DLD1 (cell line): ENCODE results near the gene UBE3D.
"Not testable (repeated sequence)": the region's sequence is repeated elsewhere in the genome, so short reads cannot be mapped to it uniquely, and the experiment has no call there.

Experiments used
- in situ Hi-C: cut with HindIII; loops from 2 replicates; pipeline ENCODE4 v1.10.0; 2017; ENCODE audit warnings: low sequenced_read_pairs

The UBE3D gene

DNA sequence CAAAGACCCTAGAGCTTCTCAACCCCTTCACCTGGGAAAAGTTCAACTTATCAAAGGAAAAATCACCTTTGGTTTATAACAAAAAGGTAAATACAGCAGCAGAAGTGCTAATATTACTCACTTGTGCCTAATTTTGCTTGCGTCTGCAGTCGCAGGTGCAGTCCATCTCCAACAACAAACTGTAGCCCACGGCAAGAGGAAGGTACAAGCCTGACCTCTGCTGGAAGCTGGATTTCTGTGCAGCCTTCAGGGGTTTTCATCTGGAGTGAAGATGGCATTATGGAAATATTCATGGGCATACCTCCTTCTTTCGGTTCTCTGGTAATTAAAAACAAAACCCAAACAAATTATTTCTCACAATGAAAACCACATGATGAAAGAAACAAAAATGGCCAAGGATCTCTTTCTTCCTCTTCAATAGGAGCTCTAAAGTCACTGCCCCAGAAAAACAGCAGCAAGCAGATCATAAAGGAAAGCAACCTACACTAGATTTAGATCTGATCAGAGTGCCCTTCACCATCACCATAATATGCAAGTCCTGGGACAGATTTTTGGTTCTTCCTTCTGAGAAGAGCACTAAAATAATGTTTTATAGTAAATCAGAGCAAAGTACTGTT, 7.8 kb downstream of the UBE3D start:
- in situ Hi-C loops = no loop called here

GRCh38 chr6:83055366-83055964, 10.2 kb downstream of the UBE3D start:
- in situ Hi-C loops = no loop called here

DNA sequence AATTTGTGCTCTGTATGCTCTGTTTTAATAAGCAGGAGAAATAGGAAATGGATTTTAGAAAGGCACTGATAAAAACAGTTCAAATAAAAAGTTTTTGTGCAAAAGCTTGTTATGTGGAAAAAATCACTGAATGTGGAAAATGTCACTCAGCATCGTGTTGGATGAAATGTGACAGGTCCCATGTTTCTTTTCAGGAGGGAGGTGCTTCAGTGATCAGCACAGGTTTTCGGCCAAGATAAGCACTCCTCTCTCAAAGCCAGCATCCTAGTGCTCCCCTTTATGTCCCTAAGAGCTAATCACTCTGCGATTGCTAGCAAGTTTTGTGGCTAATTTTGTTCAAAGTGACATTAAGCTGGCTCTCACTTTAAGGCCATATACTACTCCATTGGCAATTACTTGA, 12.0 kb downstream of the UBE3D start:
- in situ Hi-C loops = no loop called here

DNA sequence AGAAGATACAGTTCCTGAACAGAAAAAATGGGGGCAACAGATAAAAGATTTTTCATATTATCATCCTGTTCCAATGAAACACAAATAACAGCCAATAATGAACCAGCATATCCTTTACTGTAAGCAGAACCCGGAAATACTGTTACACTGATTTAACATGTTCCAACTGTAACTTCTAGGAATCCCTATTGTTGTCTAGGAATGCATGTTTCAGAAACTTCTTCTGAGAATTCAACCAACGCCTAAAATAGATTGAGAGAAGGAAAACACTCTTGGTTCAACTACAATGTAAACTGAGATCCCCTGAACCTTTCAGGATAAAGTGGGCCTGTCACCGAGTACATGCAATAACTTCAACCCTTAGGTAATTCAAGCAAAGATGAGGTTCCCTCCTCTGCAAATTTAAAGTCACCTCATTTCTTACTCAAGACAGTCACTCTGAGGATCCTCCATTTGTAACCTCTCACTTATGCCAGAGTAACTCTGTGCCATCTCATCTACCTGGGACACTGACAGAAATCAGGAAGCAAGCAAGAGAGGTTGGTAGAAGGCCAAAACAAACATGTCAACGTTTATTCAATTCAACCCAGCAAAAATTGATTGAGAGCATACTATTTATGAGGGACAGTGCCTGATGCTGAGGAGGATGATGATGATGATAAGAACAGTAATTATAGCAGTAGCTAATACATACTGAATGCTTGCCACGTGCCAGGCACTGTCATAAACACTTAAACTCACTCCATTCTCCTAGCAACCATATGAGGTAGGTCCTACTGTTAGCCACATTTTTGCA, 14.1 kb downstream of the UBE3D start:
- in situ Hi-C loops = no loop called here

DNA sequence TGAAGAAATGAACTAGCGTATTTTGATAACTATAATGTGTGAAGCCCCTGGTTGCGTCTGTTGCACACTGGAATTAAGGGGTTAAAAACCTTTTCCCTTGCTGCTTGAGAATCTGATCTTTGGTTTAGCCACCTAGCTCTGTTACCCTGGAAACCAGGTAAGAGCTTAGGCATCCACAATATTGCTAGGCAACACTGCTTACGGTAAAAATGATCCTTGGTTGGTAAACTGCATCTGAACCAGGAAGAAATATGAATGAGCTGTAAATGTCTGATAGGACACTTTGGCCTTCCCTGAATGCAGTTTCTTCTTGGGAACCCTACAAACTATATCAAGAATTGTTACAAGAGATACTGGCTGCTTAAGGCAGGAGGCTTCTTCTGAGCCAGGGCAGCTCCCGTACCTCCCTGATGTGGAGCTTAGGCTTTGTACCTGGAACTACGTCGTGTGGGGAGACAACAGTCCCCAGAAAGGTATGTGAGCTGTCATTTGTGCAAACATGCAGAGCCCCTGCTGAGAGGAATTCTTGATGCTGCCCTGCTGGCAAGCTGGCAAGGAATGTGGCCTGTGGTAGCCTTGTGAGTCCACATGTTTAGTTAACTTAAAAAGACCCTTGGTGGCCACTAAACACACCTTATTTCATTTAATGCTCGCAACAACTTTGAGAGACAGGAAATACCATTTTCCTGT, 18.4 kb downstream of the UBE3D start:
- in situ Hi-C loops = no loop called here

DNA sequence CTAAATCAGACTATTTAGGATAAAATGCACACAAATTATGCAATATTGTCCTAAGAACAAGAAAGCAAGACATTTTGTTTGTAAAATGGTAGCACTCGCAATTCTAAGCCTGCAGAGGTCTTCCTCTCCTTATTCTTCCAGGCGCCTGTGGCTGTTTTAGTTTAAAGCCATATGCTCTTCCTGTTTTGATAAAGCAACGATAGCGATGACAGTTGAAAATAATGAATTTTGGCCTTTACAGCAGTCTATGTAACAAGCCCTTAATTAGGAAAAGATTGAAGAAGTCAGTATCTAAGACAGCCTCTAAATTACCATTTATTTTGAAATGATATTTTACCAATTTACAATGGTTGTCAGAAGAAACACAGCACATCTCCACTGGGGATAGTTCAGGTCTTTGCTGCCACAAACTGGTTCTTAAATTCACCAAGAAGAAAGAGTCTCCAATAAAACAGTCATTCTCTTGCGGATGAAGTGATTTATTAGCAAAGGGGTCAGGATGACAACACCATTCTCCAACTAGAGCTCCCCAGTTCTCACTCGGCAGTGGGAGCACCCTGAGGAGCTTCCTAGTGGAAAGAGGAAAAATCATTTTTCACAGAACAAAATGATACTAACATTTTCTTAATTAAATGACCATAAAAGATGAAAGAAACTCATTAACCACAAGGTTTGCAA, 21.4 kb downstream of the UBE3D start:
- in situ Hi-C loops = no loop called here

GRCh38 chr6:83042467-83043053, 23.1 kb downstream of the UBE3D start:
- in situ Hi-C loops = no loop called here

DNA sequence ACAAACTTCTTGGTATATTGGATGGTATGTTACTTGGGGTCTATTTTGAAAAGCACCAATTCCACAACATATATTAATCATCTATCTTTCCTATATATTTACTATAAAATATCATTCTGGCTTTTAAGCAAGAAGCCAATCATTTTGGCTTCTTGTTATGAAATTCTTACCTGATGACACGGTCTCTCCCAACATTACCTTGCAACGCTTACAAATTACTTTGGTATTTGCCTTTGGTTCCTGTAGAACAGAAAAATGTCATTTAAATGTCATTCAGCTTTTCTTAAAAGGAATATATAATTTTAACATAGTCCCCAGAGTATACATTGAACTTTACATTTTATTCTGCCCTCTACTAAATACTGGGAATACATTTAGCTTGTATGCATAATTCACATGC, 27.4 kb downstream of the UBE3D start:
- in situ Hi-C loops = no loop called here

GRCh38 chr6:83031689-83032088, 34.0 kb downstream of the UBE3D start:
- in situ Hi-C loops = no loop called here

DNA sequence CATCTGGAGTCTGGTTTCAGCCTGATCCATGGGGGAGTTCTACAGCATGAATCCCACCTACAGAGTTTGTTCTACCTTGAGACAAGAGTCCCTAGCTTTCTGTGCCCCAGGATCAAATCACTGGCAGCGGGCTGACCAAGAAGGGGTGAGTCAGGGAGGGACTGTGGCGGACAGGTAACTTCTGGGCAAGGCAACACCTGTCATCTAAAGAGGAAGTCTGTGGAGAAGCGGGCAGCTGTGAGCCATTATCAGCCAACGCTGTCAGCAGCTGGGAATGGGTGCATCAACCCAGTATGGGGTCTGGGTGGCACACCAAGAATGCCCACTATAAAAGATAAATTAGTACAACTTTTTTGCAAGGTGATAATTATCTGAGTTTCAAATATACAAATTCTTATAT, 45.9 kb downstream of the UBE3D start:
- in situ Hi-C loops = no loop called here

GRCh38 chr6:83011131-83011530, 54.5 kb downstream of the UBE3D start:
- in situ Hi-C loops = not testable (repeated sequence)

DNA sequence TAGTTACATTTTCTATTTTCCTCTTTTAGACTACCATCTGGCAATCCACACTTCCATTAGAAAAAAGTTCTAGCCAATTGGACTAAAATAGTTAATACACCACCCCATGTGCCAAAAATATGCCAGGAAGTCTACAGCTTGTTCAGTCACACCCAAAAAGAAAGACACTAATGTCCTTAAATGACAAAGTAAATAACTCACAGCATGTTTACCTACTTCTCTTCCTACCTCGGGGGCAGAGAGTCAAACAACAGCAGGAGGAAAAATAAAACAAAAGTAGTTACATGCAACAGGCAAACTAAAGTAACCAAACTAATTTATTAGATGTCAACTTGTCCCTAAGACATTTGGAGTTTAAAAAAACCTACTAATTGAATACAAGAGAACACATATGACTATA, 57.0 kb downstream of the UBE3D start:
- in situ Hi-C loops = no loop called here

DNA sequence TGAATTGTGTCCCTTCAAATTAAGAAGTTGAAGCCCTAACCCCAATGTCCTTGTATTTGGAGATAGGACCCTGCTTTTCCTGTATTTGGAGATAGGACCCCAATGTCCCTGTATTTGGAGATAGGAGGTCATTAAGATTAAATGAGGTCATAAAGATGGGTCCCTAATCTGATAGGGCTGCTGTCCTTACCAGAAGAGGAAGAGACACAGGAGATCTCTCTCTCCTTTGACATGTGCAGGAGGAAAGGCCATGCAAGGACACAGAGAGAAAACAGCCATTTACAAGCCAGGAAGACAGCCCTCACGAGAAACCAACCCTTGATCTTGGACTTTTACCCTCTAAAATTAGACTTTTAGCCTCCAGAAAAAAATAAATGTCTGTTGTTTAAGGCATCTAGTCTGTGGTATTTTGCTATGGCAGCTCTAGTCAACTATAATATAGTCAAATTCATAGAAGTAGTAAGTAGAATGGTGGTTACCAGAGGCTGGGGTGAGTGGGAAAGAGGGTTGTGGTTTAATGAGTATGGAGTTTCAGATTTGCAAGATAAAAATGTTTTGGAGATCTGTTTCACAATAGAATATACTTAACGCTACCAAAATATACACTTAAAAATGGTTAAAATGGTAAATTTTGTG, 59.3 kb downstream of the UBE3D start:
- in situ Hi-C loops = no loop called here

DNA sequence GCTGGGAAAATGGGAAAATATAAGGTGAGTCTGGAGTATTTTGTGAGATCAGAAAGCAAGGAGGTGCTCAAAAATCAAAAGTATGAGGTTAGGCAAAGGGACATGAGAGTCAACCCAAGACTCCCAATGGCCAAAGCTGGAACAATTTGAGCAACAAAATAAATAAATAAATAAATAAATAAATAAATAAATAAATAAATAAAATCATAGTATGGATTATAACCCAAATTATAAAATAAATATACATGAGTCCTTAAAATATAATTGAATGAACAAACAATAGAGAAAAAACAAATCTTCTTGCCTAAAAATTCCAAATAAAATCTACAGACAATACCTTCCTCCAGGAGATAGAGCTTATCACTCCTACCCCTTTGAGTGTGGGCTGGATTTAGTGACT, 69.5 kb downstream of the UBE3D start:
- in situ Hi-C loops = no loop called here

DNA sequence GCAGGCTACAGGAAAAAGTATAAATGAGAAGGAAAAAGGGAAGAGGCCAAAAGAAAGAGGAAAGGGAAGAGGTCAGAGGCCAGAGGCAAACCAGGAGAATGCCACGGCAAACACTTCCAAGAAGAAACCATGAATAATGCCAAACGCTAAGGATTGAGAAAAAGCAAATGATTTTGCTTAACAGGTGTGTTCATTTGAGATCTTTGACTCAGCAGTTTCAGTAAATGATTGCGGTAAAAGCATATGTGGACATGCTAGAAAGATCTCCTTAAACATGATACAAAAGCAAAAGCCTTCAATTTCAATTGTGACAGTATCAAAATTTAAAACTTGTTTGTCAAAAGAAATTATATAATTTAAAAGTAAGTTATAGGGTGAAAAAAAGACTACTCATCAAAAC, 70.6 kb downstream of the UBE3D start:
- in situ Hi-C loops = no loop called here

- in situ Hi-C loops = no loop called here
These were observed 75.8 kb downstream of the UBE3D start for GRCh38 chr6:82989736-82990290.

DNA sequence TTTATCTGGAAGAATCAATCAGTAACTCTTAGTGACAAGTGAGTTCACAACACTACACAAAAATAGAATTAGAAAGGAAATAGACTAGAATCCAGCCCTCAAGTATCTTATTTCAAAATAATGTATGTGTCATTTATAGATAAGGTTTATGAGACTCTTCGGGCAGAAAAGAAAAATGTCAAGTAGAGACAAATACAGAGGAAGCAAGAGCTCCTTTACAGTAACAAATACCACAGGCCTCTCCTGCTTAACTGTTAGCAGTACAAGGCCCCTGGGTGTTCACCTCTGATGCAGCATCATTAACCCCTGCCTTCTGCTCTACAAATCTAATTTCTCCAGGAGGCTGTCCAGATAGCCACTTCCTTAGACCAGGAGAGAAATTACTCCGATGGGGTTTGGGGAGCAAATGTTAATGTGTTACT, 76.7 kb downstream of the UBE3D start:
- in situ Hi-C loops = no loop called here

DNA sequence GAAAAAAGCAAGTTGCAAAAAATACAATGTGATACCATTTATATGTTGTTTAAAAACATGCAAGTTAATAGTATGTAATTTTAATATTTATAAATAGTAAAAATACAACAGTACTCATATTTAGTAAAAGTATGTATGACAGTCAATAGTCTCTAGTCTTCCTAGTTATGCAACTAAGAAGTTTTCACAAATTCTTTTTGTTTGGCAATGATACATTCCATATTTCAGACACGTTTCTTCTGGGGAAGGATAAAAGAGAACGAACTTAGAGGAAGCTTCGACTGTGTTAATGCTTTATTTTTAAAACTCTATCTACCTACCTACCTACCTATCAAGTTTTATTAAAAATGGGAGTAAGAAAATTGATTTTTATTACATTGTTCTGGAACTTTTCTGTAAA, 77.7 kb downstream of the UBE3D start:
- in situ Hi-C loops = no loop called here

GRCh38 chr6:82987416-82987815, 78.2 kb downstream of the UBE3D start:
- in situ Hi-C loops = no loop called here

- in situ Hi-C loops = no loop called here
These were observed 80.9 kb downstream of the UBE3D start for GRCh38 chr6:82984720-82985119.
